Stimulated activated CD4-positive, alpha-beta T cell treated with anti-CD3 and anti-CD28 coated beads, Interleukin-2, amount 100 ng/mL, for 48 hours (primary cell): ENCODE data around the gene ARHGEF16.

ENCODE experiments used
- DNase-seq, 2 donors: peaks; one replicate each; pipeline ENCODE4 v3.0.0-alpha.2; 2020

ARHGEF16 gene

DNA sequence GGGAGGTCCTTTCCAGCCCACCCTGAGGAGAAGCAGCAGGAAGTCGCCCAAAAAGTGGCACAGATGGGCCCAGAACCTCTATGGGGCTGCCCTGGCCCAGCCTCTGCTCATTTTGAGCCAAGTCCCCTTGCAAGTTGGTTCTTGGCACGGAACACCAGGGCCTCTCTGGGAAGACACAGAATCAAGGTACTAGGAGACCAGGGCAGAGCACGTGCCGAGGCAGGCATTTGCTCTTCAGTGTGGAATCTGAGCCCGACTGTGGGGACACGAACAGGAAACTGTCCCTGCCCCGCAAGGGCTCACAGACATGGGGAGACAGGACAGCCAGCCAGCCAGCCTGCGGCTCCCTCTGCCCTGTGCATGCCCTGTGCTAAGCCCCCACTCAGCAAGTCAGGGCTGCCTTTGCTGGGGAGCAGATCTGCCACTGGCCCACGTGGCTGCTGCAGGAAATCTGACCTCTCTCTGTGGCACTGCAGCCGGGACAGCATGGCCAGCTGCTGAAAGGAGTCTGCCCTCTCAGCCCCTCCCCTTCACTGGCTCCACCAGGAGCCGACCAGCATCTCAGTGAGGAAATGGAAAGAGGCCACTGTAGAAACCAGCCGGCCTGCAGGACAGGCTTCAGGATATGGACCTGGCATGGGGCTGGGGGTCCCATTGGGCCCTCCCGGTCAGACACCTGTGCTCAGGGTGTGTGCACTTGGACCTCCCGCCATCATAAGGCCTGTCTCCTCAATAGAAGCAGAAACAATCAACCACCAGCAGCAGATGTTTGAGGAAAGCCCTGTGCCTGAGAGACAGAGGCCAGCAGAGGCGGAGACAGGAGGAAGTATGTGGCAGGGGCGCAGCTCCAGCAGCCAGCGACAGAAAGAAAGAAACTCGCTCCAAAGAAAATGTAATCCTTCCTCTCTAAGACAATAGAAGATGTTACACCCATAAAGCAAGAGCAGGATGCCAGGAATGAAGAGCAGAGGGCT, 3.7 kb downstream of the ARHGEF16 start:
- no peak for DNase-seq

DNA sequence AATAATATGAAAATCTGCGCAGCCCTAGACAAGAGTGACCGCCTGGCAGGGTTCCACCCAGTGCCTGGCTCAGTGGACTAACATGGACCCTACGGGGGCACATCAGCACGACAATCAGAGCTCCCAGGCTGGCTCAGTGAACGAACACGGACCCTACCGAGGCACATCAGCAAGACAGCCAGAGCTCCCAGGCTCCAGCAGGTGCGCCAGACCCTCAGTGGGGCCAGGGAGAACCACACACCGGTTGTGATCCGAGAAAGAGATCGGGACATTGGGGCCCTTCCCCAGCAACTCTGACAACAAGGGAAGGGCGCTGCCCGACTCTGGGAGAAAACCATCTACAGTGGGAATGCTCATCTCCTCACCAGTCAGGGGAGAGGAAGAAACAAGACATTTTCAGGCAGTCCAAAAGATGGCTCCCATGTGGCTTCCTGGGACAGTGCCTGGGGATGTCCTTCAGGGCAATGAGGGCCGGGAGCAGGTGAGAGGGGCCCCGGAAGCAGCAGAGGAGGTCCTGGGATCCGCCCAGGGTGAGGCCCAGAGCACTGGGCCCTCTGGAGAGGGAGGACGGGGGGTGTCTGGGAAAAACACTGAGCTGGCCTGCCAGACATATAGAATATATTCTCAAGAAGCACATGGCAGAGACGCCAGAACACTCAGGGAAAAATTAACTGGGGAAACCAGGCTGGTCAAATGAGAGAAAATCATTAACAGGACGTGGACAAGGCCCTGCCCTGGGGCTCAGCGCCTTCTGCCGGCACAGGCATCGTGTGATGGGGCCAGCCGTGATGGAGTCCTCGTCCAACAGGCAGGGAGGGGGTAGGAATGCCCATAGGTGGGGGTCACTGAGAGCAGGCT, 4.8 kb downstream of the ARHGEF16 start:
- no peak for DNase-seq

DNA sequence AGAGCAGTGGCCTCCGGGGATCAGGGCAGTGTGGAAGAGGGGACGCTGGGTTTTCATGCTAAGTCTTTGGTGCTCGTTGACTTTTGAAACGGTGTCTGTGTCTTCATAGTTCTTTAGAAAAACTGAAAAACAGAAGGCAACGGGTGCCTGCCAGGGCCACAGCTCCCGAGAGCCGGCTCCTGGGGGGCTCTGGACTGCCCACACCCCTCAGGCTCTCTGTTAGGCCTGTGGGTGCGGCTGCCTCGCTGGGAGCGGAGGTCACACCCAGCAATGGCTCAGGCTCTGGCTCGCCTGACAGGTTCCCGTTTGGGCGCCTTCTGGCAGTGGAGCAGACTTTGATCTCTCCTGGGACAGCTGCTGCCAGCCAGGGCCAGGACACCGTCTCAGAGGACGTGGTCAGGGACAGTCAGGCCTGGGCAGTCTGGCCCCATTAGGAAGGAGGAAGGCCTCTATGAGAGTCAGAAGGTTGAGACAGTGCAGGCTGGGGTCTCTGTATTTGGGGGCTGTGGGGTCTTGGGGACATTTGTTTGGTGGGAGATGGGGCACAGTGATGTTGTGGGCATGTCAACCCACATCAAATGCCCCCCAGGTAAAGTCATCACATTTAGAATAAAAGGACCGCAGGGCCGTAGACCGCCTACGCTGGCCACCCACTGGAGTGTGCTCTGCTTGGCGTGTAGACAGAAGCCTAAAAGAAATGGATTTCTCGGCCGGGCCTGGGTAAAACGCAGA, 5.6 kb downstream of the ARHGEF16 start:
- no peak for DNase-seq

DNA sequence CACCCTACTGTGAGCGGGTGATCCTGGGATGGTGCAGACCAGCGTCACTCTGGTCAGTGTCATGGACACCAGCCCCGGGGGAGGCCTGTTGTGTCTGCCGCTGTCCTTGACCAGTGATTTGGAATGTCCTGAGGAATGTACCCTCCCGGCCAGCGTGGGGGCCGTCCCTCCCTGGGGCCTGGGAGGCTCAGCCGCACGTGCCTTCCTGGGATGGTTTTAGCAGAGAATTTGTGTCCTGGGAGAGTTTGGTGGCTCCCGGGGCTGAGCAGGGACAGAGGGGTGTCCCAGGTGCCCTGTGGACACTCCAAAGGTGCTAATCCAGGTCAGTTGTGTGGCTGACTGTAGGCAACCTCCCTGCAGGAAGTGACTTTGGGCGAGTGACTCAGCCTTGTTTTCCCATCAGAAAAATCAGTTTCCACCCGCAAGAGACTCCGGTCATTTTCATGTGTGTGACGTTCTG, 6.2 kb downstream of the ARHGEF16 start:
- no peak for DNase-seq

DNA sequence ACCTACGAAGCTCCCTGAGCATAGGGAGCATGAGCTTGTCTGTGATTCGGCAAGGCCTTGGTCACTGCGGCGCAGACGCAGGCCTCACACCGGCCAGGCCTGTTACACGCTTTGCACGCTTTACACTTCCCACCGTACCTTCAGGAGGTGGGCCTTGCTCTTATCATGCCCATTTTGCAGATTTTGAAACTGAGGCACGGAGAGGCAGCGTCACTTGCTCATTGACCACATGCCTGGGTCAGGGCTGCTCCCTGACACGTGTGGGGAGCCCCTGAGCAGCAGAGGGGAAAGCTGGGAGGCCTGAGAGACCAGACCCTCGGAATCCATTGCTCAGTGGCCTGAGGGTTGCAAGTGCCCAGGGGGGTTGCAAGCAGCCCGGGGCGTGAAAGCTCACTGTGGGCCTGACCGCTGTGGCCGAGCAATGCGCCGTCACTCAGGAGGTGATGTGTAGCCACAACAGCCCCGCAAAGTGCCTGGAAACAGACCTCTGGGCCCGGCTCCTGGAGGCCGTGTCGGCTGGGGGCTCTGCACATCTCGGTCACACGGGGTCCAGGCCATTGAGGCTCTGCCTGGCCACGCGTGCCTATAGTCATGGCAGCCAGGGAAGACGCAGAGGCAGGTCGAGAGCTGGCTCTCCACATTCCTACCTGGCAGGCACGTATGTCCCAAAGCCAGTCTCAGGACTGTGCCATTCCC, 6.9 kb downstream of the ARHGEF16 start:
- no peak for DNase-seq

DNA sequence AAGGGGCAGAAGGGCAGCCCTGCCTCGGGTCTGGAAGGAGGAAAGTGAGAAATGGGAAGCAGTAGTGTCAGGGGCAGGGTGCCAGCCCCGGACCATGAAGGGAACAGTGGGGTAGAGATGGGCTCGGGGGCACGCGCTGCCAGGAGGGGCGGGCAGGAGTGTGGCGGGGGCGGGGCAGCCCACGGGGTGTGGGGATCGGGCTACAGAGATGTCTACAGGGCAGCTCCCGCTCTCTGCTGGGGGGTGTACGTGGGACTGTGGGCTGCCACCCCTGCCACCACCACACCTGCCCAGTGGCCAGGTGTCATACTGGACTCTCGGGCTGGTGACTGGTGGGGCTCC, 7.4 kb downstream of the ARHGEF16 start:
- DNase-seq = no peak

DNA sequence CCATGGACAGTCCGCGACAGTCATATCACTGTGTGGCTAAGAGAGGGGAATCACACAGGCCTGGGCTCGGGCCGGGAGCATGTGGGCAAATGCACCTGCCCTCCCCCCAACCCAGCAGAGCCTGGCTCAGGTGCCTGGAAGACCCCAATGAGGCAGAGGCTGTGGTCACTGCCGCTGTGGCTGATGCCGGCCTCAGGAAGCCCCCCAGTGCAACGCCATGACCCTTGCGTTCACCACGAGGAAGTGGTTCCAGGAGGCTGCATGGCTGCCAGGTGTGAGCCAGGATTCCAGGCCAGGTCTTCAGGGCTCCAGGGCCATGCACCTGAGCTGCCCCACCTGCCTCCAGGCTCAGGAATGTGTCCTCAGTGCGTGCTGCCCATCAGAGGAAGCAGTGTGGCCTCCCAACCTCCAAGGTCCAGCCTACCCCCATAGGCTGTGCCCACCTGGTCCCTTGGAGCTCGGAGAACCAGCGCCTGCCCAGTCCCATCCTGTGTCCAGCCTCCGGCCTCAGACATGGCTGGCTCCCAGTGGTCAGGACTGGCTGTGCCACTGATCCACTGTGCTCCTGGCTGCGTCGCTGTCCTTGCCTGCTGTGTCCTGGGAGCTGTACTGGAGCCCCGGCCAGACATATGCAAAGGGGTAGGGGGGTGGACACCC, 8.0 kb downstream of the ARHGEF16 start:
- no peak for DNase-seq

DNA sequence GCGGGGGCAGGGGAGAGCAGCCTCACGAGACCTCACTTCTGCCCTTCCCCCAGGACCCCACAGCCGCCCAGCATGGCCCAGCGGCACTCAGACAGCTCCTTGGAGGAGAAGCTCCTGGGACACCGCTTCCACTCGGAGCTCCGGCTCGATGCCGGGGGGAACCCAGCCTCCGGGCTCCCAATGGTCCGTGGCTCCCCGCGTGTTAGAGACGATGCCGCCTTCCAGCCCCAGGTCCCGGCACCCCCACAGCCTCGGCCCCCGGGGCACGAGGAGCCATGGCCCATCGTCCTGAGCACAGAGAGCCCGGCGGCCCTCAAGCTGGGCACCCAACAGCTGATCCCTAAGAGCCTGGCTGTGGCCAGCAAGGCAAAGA, 8.5 kb downstream of the ARHGEF16 start:
- no peak for DNase-seq

DNA sequence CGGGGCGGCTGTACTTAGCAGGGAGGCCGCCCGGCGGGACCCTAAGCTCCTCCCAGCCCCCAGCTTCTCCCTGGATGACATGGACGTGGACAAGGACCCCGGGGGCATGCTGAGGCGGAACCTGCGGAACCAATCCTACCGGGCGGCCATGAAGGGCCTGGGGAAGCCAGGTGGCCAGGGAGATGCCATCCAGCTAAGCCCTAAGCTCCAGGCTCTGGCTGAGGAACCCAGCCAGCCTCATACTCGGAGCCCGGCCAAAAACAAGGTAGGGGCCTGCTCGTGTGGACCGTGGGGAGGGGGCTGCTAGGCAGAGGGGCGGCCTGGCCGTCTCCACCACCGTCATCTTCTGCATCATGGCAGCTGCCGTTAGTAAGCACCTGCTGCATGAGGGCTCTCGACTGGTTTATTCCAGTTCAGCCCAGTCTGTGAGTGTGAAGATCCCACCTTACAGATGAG, 9.0 kb downstream of the ARHGEF16 start:
- no peak for DNase-seq

DNA sequence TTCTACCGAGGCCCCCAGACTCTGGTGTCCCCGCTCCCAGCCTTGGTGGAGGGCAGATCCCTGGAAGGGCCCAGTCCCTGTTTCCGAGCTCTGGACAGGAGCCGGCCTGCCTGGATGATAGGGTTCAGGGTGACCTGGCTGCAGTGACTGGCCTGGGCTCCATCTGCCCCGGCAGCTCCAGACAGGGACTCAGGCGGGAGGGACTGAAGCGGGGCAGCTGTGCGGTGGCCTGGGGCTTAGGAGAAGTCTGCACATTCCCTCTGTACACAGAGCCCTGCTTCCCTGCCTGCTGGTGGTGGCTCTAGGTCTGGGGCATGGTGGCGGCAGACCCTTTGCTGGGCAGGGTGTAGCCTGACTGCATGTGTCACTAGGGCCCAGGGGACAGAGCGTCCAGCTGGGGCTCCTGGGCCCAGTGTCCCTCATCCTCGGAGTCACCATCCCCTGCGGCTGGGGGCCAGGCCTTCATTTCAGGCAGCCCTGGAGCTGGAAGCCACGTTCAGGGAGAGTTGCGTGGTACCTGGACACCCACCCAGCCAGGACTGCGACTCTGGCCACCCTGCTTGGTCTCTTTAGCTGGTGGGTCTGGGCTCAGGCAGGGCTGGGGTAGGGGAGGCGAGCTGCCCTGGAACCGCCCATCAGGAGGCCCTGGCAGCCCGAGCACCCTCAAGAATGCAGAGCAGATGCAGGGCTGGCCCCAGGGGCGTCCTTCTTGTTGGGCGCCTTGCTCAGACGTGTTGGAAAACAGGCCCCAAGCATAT, 9.6 kb downstream of the ARHGEF16 start:
- no peak for DNase-seq

DNA sequence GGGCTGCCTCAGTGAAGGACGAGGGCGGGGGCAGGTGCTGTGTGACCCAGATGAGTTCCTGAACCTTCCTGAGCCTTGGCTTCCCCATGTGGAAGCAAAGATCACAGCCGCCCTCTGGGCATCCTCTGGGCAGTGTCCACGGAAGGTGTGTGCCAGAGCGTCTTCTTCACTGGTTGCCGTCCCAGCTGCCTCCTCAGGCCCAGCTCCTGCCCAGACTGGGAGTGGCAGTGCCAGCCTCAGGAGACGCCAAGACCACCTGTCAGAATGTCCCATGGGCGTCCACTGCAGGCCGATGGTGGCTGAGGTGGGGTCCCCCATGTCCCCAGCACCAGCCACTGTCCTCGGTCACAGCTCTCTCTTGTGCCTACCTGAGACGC, 10.2 kb downstream of the ARHGEF16 start:
- no peak for DNase-seq

DNA sequence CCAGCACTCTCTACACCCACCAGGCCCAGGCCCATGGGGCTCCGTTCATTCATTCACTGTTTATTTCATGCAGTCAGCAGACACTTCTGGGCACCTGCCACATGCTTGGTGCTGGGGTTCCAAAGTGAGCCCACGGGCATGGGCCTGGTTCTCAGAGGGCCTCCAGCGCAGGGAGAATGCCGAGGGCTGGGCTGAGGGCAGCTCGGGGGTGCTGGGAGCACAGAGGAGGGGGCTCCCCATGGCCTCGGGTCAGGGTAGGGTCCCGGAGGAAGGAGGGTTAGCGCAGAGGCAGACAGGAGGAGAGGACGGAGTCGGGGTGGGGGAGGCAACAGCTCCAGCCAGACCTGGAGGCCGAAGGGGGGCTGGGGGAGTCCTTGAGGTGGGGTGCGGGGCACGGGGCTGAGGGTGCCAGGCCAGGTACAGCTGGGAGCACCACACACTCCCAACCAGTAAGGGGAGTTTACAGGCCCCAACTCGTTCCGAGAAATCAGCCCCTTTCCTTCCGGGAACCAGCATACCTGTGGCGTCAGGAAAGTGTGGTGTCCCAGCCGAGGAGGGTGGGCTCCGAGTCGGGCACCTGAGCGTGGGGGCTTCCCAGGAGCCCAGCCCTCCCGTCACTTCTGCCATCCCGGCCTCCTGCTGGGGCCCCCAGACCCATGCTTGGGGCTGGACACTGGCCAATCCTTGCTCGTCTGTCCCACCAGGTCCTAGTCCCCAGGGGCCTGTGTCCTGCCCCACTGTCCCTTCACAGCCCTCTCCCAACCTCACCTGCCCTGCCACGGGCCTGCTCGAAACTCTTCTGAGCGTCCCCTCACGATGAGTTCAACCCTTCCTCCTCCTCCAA, 10.8 kb downstream of the ARHGEF16 start:
- no peak for DNase-seq

DNA sequence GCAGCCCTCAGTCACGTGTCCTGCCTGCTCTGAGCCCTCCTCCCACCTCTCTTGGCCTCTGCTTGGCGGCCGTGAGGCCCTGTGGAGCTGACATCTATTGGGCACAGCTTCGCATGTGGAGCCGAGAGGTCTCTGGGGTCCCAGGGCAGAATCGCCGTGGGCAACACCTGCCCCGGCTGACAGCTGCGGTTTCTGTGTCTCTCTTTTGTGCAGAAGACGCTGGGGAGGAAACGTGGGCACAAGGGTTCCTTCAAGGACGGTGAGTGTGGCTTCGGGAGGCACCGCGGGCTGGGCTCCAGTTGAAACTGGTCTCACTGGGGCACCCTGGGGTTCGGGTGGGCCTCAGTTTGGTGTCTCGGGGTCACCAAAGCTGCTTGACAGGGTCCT, 11.5 kb downstream of the ARHGEF16 start:
- no peak for DNase-seq

DNA sequence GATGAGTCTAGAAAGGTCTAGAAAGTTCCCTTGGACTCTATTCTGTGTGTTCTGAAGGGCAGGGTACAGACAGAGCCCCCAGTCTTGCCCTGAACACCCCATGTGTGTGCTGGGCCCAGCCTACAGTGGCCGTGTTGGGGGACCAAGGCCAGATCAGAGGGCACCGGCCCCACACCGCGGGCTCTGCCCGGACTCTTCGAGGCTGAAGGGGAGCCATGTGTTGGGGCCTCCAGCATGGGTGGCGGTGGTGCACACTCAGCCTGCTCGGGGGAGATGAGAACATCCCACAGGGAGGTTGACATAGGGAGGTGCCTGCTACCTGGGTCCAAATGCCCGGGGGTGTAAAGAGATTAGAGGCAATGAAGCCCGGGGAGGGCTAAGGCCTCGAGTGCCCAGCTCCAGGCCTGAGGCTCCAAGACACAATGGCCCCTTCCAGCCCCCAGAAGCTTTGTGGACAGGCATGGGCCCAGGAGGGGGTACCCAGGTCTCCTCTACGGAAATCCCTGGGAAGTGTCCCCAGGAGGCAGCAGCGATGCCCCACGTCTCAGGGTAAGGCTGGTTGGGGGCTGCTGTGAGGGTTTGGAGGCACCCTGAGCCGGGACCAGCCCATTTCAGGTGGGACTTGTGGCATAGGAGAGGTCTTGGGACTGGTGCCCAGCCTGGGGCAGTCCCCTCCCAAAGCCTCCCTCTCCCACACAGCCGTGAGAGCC, 12.1 kb downstream of the ARHGEF16 start:
- DNase-seq = no peak

DNA sequence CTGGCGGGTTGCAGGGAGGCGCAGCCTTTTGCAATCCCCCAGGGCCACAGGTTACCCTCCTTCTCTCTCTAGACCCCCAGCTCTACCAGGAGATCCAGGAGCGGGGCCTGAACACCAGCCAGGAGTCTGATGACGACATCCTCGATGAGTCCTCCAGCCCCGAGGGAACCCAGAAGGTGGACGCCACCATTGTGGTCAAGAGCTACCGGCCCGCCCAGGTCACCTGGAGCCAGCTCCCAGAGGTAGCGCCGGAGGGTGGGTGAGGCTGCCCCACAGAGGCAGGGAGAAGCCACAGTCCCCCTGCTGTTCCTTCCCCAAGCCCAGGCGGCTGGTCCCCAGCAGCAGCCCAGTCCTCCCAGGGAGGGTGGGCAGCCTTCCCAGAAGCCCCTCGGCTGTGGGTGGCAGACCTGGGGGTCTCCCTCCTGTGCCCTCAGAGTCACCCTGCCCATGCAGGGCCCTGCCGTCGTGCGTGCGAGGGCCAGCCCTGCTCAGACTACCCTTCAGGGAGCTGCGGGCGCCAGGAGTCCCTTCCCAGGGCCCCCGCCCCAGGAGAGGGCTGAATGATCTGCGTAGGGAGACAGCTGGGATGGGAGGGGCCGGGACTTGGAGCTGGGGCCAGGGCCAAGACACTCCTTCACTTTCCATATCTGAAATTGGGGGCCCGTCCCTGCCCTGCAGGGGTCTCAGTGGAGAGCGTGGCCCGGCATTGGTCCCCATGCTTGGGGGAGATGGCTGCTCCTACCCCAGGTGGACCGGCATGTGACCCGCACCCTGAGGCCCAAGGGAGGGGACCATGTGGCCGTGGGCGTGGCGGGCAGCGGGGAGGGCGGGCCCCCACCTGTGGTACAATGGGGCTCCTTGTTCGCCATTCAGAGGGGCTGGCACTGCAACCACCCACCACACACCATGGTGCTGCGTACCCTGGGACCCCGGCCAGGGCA, 12.9 kb downstream of the ARHGEF16 start:
- DNase-seq = no peak

DNA sequence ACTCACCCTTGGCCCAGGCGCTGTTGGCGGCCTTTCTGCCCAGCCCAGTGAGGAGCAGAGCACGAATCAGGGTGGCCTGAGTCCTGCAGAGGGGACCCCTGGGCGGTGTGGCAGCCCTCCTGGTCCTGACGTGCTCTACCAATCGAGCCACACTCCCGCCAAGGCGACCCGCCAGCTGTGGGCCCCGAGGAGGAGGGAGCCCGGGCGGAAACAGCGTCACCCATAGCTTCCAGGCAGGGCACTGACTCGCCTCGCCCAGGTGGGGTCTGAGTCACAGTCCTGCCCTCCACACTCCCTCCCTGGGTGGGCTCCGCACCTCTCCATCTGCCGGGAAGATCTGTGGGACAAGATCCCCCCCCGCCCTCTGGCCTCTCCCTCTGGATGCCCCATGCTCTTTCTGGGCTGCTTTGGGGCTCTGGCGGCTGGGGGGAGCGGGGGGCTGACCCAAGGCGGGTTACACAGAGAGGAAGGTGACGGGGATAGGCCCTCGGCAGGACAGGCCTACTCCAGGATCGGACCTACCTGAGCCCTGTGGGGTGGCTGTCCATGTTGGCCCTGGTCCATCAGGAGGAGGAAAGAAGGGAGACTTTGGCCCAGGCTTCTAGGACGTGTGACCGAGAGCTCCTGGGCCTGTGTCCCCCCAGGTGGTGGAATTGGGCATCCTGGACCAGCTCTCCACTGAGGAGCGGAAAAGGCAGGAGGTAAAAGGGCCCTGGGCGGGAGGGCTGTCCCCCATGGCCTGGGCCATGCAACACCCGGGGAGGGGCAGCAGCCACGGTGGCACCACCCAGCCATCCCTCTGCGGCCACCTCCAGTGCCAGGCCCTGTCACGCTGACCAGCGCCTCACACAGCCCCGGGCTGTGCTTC, 14.0 kb downstream of the ARHGEF16 start:
- no peak for DNase-seq

DNA sequence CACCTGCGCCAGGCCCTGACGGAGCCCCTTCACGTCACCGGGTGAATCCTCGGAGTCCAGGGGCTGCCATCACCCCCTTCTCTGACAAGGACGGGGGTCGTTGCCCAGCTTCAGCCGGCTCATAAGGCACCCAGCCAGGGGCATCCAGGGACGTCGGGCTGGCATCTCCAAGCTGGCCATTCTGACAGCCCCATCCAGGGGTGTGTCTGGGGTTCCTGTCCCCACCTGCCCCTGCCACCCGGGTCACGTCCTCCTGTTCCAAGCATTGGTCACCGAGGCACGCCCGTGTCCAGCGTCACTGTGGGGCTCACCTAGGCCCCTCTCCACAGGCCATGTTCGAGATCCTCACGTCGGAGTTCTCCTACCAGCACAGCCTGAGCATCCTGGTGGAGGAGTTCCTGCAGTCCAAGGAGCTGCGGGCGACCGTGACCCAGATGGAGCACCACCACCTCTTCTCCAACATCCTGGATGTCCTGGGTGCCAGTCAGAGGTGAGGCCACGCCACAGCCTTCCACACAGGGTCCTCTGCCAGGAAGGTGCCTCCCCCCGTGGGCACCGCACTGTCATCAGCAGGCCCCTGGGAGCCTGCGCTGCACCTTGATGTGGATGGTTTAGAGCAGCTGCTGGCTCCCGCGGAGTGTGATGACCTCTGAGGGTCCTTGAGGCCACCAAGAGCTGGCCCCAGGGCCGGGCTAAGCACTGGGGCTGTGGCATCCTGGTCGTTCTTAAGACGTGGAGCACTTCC, 14.8 kb downstream of the ARHGEF16 start:
- no peak for DNase-seq
